ENCODE data around the gene ATXN7. TPM values are rescaled to one million over a fixed set of nuclear protein-coding genes. Genes with fewer than 3 reads are reported as not detected.

Gene ATXN7, protein sequence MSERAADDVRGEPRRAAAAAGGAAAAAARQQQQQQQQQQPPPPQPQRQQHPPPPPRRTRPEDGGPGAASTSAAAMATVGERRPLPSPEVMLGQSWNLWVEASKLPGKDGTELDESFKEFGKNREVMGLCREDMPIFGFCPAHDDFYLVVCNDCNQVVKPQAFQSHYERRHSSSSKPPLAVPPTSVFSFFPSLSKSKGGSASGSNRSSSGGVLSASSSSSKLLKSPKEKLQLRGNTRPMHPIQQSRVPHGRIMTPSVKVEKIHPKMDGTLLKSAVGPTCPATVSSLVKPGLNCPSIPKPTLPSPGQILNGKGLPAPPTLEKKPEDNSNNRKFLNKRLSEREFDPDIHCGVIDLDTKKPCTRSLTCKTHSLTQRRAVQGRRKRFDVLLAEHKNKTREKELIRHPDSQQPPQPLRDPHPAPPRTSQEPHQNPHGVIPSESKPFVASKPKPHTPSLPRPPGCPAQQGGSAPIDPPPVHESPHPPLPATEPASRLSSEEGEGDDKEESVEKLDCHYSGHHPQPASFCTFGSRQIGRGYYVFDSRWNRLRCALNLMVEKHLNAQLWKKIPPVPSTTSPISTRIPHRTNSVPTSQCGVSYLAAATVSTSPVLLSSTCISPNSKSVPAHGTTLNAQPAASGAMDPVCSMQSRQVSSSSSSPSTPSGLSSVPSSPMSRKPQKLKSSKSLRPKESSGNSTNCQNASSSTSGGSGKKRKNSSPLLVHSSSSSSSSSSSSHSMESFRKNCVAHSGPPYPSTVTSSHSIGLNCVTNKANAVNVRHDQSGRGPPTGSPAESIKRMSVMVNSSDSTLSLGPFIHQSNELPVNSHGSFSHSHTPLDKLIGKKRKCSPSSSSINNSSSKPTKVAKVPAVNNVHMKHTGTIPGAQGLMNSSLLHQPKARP
- 11.9 and 14.3 TPM in 2 replicates for total RNA-seq

DNA sequence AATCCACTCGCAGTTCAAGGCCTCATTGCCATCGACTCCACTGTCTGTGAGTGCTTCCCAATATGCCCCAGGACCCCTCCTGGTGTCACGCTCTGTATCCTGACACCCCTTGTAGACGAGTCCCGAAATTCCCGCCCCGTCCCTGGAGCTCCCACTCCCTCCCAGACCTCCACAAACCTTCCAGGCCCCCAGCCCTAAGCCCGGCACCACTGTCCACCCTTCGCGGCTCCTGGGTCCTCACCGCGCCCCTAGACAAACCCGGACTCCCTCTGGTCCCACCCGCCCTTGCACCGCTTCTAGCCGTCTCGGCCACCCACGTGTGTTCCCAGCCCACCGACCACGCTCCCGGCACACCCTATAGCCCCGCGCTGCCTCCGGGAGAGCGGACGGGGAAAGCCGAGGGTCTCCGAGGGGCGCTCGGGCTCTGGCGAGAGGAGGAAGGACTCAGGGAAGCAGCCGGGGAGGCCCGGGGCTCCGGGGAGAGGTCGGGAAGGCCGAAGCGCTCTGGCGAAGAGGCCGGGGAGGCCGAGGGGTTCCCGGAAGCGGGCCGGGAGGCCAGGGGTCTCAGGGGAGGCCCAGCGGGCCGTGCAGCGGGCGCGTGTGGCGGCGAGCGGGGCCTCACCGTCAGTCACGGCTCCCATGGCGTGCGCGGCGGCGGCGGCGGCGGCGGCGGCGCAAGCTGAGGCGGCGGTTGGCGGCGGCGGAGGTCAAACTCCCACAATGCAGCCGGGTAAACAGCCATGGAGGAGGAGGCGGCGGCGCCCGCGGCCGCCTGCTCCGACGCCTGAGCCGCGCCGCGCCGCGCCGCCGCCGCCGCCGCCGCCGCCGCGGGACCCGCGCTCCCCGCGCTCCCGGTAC, at the start of gene ATXN7, which contains the start of gene THOC7:
ATXN7 (plus strand) TSS at position 718 of the 858 bp plus-strand sequence. CDS start 48,732 bp downstream, outside the sequence.
THOC7 (minus strand) TSS at position 656 of the 858 bp plus-strand sequence; CDS start at position 641, 15 bp downstream.

DNA sequence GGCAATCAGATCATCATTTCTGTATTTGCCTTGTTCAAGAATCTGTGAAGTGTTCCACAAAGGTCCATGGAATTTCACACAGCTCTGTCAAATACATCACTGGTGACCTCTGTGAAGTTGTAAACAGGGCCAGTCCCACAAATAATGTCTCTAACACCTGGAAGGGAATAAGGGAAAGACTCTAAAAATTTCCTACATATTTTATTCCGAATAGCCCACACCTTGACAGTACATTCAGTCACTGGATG, 44.6 kb upstream of the ATXN7 start, which contains the start of gene C3orf49:
C3orf49 (plus strand) TSS at position 149 of the 248 bp plus-strand sequence. CDS start 173 bp downstream, outside the sequence.

DNA sequence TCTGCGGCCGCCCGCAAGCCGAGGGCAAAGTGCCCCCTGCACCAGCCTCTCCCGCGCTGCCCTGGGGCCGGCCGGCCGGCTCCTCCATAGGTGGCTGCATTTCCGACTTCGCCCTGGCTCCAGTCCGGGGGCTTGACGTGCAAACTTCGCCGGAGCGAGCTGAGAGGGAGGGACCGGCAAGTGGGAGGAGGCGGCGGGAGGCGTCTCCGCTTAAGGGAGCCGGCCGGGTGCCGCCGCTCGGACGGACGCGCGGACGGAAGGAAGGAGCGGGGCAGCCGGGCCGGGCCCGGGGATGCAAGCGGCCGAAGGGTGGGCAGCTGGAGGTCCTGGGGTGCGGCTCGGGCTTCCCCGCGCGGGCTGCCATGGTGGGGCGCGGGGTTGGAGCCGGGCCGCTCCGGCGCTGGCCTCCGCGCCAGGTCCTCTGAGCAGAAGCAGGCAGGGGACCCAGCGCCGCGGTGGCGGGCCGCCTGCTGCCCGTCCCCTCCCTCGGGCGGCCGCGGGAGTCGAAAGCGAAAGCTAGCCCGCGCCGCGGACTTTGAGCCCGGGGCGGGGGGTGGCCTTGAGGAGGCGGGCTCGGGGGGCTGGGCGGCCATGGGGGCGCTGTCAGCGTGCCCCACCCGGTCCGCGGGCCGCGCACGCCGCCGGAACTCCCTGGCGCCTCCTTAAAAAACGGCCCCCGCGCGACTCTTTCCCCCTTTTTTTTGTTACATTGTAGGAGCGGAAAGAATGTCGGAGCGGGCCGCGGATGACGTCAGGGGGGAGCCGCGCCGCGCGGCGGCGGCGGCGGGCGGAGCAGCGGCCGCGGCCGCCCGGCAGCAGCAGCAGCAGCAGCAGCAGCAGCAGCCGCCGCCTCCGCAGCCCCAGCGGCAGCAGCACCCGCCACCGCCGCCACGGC, 48.5 kb downstream of the ATXN7 start, which contains the start of gene SCAANT1:
SCAANT1 (minus strand) TSS at position 511 of the 895 bp plus-strand sequence.

DNA sequence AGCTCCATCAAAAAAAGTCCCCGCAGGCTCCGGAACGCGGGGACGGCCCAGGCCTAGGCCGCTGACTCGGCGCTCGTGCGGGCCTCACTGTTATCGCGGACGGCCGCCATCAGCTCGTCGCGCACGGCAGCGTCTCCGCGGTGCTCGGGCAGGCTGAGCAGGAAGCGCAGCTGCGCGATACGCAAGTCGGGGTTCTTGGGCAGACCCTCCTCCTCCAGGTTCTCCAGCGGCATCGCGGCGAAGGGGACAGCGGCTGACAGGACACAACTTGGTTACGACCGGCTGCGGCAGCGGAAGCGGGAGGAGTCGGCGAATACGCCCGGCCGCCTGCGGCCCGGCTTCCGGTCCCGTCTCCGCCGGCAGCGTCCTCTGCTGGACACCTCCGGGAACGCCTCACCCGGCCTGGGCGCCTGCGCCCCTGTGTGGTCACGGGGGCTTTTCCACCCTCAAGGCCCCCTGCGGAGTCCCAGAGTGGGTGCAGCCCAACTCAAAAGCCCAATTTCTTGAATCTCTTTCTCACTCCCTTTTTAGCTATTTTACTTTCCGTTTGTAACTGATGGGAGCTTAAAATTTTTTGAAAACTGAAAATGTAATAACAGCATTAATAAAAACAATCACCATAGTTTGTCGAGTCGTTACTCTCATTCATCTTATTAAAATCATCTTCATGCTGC, 159.7 kb downstream of the ATXN7 start, which contains the start of gene PSMD6:
PSMD6 (minus strand) TSS at position 308 of the 674 bp plus-strand sequence; CDS start at position 233, 75 bp downstream.

Other genes starting within 250 kb of the ATXN7 start
- not detected in 2 replicates for gene SNTN, start 211.2 kb upstream of the ATXN7 start, total RNA-seq
- gene C3orf49, start 44.6 kb upstream of the ATXN7 start, total RNA-seq = not detected in 2 replicates
- 39.1 and 43.5 TPM in 2 replicates for gene THOC7, start 62 bp upstream of the ATXN7 start, total RNA-seq
- gene SCAANT1, start 48.5 kb downstream of the ATXN7 start, total RNA-seq = not detected in 2 replicates
- gene PSMD6, start 159.6 kb downstream of the ATXN7 start, total RNA-seq = 86.9 and 154 TPM in 2 replicates